Measurements from ENCODE around the gene MORF4L2.

GRCh38 chrX:103678199-103678993 lies 8.1 kb downstream of the MORF4L2 start:
- TF ChIP-seq CTCF (IDR thresholded peaks at IDR 0.05; ENCODE audit: borderline replicate concordance, extremely low read depth, low read length, poor library complexity, severe bottlenecking) (no peak), EZH2 (IDR thresholded peaks at IDR 0.05; ENCODE audit: borderline replicate concordance, low read depth, low read length, severe bottlenecking) (no peak)

All from DND-41 (cell line).